HL-60 (cell line): ENCODE measurements around the gene BRD3OS.

Experiments
- DNase-seq, 2 experiments: peaks; one replicate each; pipeline ENCODE4 v3.0.0-alpha.2; 2010 to 2020; ENCODE audit warnings: low read depth in 1 of 2, low spot score in 1 of 2
- H3K27ac ChIP-seq: fragments of 250-450 bp; sonication (Bioruptor Pico); replicated peaks from 2 replicates; pipeline ENCODE4 v1.5.1; 2020; ENCODE audit warnings: mild to moderate bottlenecking, moderate library complexity
- H3K27me3 ChIP-seq: fragments of 250-450 bp; sonication (Bioruptor Pico); 2 replicates; pipeline ENCODE4 v1.5.1; 2021; ENCODE audit warnings: mild to moderate bottlenecking, moderate library complexity; ENCODE audit not compliant: insufficient read depth, poor library complexity, severe bottlenecking
- H3K4me3 ChIP-seq: replicated peaks from 2 replicates; pipeline ENCODE4 v1.5.1; 2011; ENCODE audit warnings: mild to moderate bottlenecking, control low read depth, low read length; ENCODE audit not compliant: insufficient read depth
- CTCF ChIP-seq: IDR thresholded peaks from one replicate; pipeline ENCODE4 v1.5.1; 2011; ENCODE audit warnings: low read length, control low read depth, inconsistent platforms; ENCODE audit not compliant: insufficient read depth
- GABPA ChIP-seq: IDR thresholded peaks from 2 replicates; pipeline ENCODE4 v1.6.1; 2012; ENCODE audit warnings: low read depth
- POLR2AphosphoS5 ChIP-seq: IDR thresholded peaks from 2 replicates; pipeline ENCODE4 v1.6.1; 2012; ENCODE audit warnings: low read depth
- REST ChIP-seq: IDR thresholded peaks from 2 replicates; pipeline ENCODE4 v1.6.1; 2012; ENCODE audit warnings: low read depth; ENCODE audit not compliant: insufficient replicate concordance
- SPI1 ChIP-seq: IDR thresholded peaks from 2 replicates; pipeline ENCODE4 v1.6.1; 2012; ENCODE audit warnings: low read depth, mild to moderate bottlenecking, borderline replicate concordance

The BRD3OS gene

GRCh38 chr9:134049772-134050588 is 24.7 kb downstream of the BRD3OS start:
- DNase-seq: no peak
- no peaks in the 10 kb centered on the region for H3K27me3 ChIP-seq
- H3K4me3 ChIP-seq: no peak overlapping the region
- H3K27ac ChIP-seq: no peak overlapping the region
- TF ChIP-seq REST (no peak), POLR2AphosphoS5 (no peak), SPI1 (no peak), CTCF (no peak), GABPA (no peak)

DNA sequence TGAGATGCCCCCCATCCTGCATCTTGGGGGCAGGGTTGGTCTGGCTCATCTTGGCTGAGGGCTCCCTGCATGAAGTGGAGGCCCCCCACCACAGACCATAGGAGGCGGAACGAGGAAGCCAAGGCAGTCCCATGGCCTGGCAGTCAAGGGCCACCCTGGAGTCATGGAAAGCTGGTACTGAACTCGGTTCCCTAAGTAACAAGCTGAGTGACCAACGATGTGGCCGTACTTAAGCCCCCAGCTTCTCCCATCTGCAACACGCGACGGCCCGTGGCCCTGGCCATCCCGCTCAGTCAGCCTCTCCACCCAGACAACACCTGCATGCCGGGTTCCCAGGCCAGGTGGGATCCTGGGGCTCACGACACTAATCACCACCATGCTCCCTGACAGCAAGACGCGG is 25.4 kb downstream of the BRD3OS start:
- TF ChIP-seq REST (no peak), POLR2AphosphoS5 (no peak), SPI1 (no peak), CTCF (no peak), GABPA (no peak)

GRCh38 chr9:134051319-134051718 is 26.0 kb downstream of the BRD3OS start:
- DNase-seq: no peak
- Histone ChIP-seq H3K27ac (no peak overlapping the region), H3K4me3 (no peak overlapping the region), H3K27me3 (no peaks in the 10 kb centered on the region)
- TF ChIP-seq POLR2AphosphoS5 (no peak), SPI1 (no peak), GABPA (no peak), REST (no peak), CTCF (no peak)

More for the DNA sequence above, 25.4 kb downstream of the BRD3OS start:
- Histone ChIP-seq H3K27me3 (no peaks in the 10 kb centered on the region), H3K27ac (no peak overlapping the region), H3K4me3 (no peak overlapping the region)
- no peak for DNase-seq
